ENCODE measurements around the gene BAG2.

DNA sequence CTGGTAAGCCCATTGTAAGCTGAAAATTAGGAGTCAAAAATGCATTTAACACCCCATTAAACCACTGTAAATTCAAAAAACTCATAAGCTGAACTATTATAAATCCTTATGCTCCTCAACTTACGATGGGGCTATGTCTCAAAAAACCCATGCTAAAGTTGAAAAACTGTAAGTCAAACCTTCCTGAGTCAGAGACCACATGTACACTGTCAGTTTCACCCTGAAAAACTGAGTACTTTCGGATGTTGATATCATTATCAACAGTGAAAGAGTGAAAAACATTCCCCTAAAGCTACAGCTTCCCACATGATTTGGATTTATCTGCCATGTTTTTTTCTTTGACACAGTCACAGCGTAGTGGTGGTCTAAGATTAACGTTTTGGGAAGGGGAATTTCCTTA lies 35.7 kb downstream of the BAG2 start:
- TF ChIP-seq POLR2A (IDR thresholded peaks at IDR 0.05), result no peak
- TF ChIP-seq, protein P1, sequence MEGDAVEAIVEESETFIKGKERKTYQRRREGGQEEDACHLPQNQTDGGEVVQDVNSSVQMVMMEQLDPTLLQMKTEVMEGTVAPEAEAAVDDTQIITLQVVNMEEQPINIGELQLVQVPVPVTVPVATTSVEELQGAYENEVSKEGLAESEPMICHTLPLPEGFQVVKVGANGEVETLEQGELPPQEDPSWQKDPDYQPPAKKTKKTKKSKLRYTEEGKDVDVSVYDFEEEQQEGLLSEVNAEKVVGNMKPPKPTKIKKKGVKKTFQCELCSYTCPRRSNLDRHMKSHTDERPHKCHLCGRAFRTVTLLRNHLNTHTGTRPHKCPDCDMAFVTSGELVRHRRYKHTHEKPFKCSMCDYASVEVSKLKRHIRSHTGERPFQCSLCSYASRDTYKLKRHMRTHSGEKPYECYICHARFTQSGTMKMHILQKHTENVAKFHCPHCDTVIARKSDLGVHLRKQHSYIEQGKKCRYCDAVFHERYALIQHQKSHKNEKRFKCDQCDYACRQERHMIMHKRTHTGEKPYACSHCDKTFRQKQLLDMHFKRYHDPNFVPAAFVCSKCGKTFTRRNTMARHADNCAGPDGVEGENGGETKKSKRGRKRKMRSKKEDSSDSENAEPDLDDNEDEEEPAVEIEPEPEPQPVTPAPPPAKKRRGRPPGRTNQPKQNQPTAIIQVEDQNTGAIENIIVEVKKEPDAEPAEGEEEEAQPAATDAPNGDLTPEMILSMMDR (IDR thresholded peaks at IDR 0.05), result no peak
